Loucy (cell line): ENCODE data around the gene GPC5.

Experiments used
- H2AFZ ChIP-seq: fragments of 200-600 bp; sonication (generic); 2 replicates; pipeline ENCODE4 v1.6.0; 2016; ENCODE audit warnings: antibody characterized with exemption, mild to moderate bottlenecking, low read length, moderate library complexity
- H3F3A ChIP-seq: fragments of 200-600 bp; 2 replicates; pipeline ENCODE4 v1.6.0; 2016; ENCODE audit warnings: antibody characterized with exemption, low read depth, mild to moderate bottlenecking
- H3K27me3 ChIP-seq: fragments of 200-600 bp; sonication (generic); 2 replicates; pipeline ENCODE4 v1.6.1; 2014; ENCODE audit warnings: low read length, mild to moderate bottlenecking; ENCODE audit not compliant: insufficient read depth, poor library complexity, severe bottlenecking
- H3K36me3 ChIP-seq: fragments of 200-600 bp; sonication (generic); 2 replicates; pipeline ENCODE4 v1.6.1; 2016; ENCODE audit warnings: low read length; ENCODE audit not compliant: insufficient read depth
- H3K4me1 ChIP-seq: fragments of 200-600 bp; sonication (generic); 2 replicates; pipeline ENCODE4 v1.5.1; 2014; ENCODE audit warnings: low read length, mild to moderate bottlenecking; ENCODE audit not compliant: insufficient read depth, poor library complexity, severe bottlenecking
- H3K4me2 ChIP-seq: fragments of 200-600 bp; sonication (generic); 2 replicates; pipeline ENCODE4 v1.6.0; 2014; ENCODE audit warnings: antibody characterized with exemption, low read length, low read depth, mild to moderate bottlenecking; ENCODE audit not compliant: poor library complexity, severe bottlenecking
- H3K4me3 ChIP-seq: fragments of 200-600 bp; sonication (generic); 2 replicates; pipeline ENCODE4 v1.5.1; 2014; ENCODE audit warnings: low read length, mild to moderate bottlenecking, mixed read lengths; ENCODE audit not compliant: poor library complexity, severe bottlenecking
- H3K79me2 ChIP-seq: fragments of 200-600 bp; sonication (generic); 2 replicates; pipeline ENCODE4 v1.6.1; 2014; ENCODE audit warnings: low read length; ENCODE audit not compliant: insufficient read depth
- H3K9ac ChIP-seq: fragments of 200-600 bp; sonication (generic); 2 replicates; pipeline ENCODE4 v1.6.0; 2014; ENCODE audit warnings: mild to moderate bottlenecking, low read depth, low read length, moderate library complexity; ENCODE audit not compliant: poor library complexity, severe bottlenecking
- H3K9me2 ChIP-seq: fragments of 200-600 bp; sonication (generic); replicated peaks from 2 replicates; pipeline ENCODE4 v1.6.1; 2016; ENCODE audit warnings: low read depth, low read length, mixed read lengths
- H3K9me3 ChIP-seq: fragments of 200-600 bp; sonication (generic); 2 replicates; pipeline ENCODE4 v1.6.1; 2014; ENCODE audit warnings: mild to moderate bottlenecking, antibody characterized with exemption, low read length, low read depth; ENCODE audit not compliant: insufficient read depth
- H4K20me1 ChIP-seq: fragments of 200-600 bp; sonication (generic); 2 replicates; pipeline ENCODE4 v1.6.0; 2014; ENCODE audit warnings: antibody characterized with exemption, low read length, mild to moderate bottlenecking; ENCODE audit not compliant: insufficient read depth, poor library complexity, severe bottlenecking
- CTCF ChIP-seq: fragments of 200-600 bp; sonication (generic); conservative IDR thresholded peaks from 2 replicates; pipeline ENCODE4 v1.5.1; 2014; ENCODE audit warnings: mild to moderate bottlenecking, antibody characterized with exemption, low read length
- EZH2phosphoT487 ChIP-seq: fragments of 200-600 bp; IDR thresholded peaks from 2 replicates; pipeline ENCODE4 v1.6.1; 2018; ENCODE audit warnings: antibody characterized with exemption, mild to moderate bottlenecking, moderate library complexity, borderline replicate concordance

GPC5 gene

DNA sequence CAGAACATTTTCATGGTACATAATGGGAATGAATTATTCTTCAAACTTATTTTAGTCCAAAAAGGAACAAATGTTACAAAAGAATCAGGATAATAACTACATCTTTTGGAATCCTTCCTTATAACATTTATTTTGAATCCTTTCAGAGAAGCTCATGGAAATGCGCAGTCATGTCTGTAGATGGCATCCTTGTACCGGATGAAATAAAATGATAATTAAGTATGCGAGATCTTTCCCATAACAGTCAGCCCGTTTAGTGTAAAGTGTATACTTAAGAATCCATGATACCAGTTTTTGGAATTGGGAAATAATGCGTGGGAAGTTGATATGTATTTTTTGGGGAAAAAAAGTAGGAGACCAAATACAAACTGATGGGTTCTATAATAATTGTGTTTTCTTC lies 418.8 kb downstream of the GPC5 start:
- H3K9me2 ChIP-seq = no peaks in the 10 kb centered on the region
- H3K4me3 ChIP-seq = no peak overlapping the region
- H3K9ac ChIP-seq = no peak overlapping the region
- no peaks in the 10 kb centered on the region for H3K36me3 ChIP-seq
- H3K4me1 ChIP-seq = no peaks in the 10 kb centered on the region
- H3K9me3 ChIP-seq = no peaks in the 10 kb centered on the region
- no peak overlapping the region for H3K4me2 ChIP-seq
- H3K27me3 ChIP-seq = no peaks in the 10 kb centered on the region
- no peaks in the 10 kb centered on the region for H3K79me2 ChIP-seq
- no peaks in the 10 kb centered on the region for H3F3A ChIP-seq
- no peak for TF ChIP-seq EZH2phosphoT487
- TF ChIP-seq CTCF = peak; percentile 43
- H4K20me1 ChIP-seq = no peaks in the 10 kb centered on the region
- H2AFZ ChIP-seq = no peak overlapping the region

GRCh38 chr13:91824416-91824815 lies 426.0 kb downstream of the GPC5 start:
- Histone ChIP-seq H3K27me3 (no peaks in the 10 kb centered on the region), H3K4me2 (no peak overlapping the region), H3K79me2 (no peaks in the 10 kb centered on the region), H3K36me3 (no peaks in the 10 kb centered on the region), H3K9ac (no peak overlapping the region), H3K4me1 (no peaks in the 10 kb centered on the region), H3K9me2 (no peaks in the 10 kb centered on the region), H4K20me1 (no peaks in the 10 kb centered on the region), H3K9me3 (no peaks in the 10 kb centered on the region), H2AFZ (no peak overlapping the region), H3F3A (no peaks in the 10 kb centered on the region), H3K4me3 (no peak overlapping the region)
- no peak for TF ChIP-seq CTCF
- no peak for TF ChIP-seq EZH2phosphoT487

GRCh38 chr13:91825516-91825915 lies 427.1 kb downstream of the GPC5 start:
- no peak overlapping the region for H3K4me3 ChIP-seq
- H3K4me2 ChIP-seq = no peak overlapping the region
- no peak overlapping the region for H3K9ac ChIP-seq
- no peaks in the 10 kb centered on the region for H3K9me3 ChIP-seq
- H4K20me1 ChIP-seq = no peaks in the 10 kb centered on the region
- TF ChIP-seq CTCF (no peak), EZH2phosphoT487 (no peak)
- H2AFZ ChIP-seq = no peak overlapping the region
- H3F3A ChIP-seq = no peaks in the 10 kb centered on the region
- no peaks in the 10 kb centered on the region for H3K79me2 ChIP-seq
- H3K36me3 ChIP-seq = no peaks in the 10 kb centered on the region
- H3K4me1 ChIP-seq = no peaks in the 10 kb centered on the region
- no peaks in the 10 kb centered on the region for H3K9me2 ChIP-seq
- H3K27me3 ChIP-seq = no peaks in the 10 kb centered on the region
